ENCODE results near the gene RACK1. TPM values are rescaled to one million over a fixed set of nuclear protein-coding genes. Genes with fewer than 3 reads are reported as not detected.
"Not testable (repeated sequence)": the region's sequence is repeated elsewhere in the genome, so short reads cannot be mapped to it uniquely, and the experiment has no call there.

The RACK1 gene
- total and polyA plus RNA-seq, 2 experiments from 2014 or later, result 2,372 to 4,798 TPM

- not testable (repeated sequence) for H3K79me2 ChIP-seq (replicated peaks; ENCODE audit: insufficient read depth); H3K4me3 ChIP-seq; H3K4me1 ChIP-seq (ENCODE audit: insufficient read depth); H4K20me1 ChIP-seq (replicated peaks; ENCODE audit: insufficient read depth); H3F3A ChIP-seq (replicated peaks; ENCODE audit: low read depth); H3K27ac ChIP-seq (ENCODE audit: low read depth); H3K27ac Mint-ChIP-seq; H3K9me2 ChIP-seq (ENCODE audit: insufficient read depth); H2AFZ ChIP-seq; H3K27me3 ChIP-seq (ENCODE audit: insufficient read depth); H3K4me3 Mint-ChIP-seq; H3K36me3 ChIP-seq (ENCODE audit: insufficient read depth); ATAC-seq; H3K4me2 ChIP-seq; DNase-seq (ENCODE audit: low spot score)
- Mint-ChIP-seq H3K27me3 (ENCODE audit: insufficient read depth, low read depth, poor library complexity) (peaks cover 25% of the 10 kb centered on the region), H3K36me3 (ENCODE audit: low read depth) (peaks cover 14% of the 10 kb centered on the region), H3K4me1 (peaks cover 12% of the 10 kb centered on the region), H3K9me3 (peaks cover 18% of the 10 kb centered on the region)
Measured at GRCh38 chr5:181210698-181211097, 33.0 kb downstream of the RACK1 start.

GRCh38 chr5:181210148-181210547 is 33.6 kb downstream of the RACK1 start:
- H4K20me1 ChIP-seq (replicated peaks; ENCODE audit: insufficient read depth); H3K27ac Mint-ChIP-seq; H3K79me2 ChIP-seq (replicated peaks; ENCODE audit: insufficient read depth); H3K4me1 ChIP-seq (ENCODE audit: insufficient read depth); H3K27ac ChIP-seq (ENCODE audit: low read depth); H2AFZ ChIP-seq; ATAC-seq; H3K9me2 ChIP-seq (ENCODE audit: insufficient read depth); H3K36me3 ChIP-seq (ENCODE audit: insufficient read depth); H3K4me3 ChIP-seq; H3K4me2 ChIP-seq; H3K4me3 Mint-ChIP-seq; DNase-seq (ENCODE audit: low spot score): not testable (repeated sequence)
- H3K27me3 Mint-ChIP-seq (ENCODE audit: insufficient read depth, low read depth, poor library complexity), result peaks cover 30% of the 10 kb centered on the region
- H3F3A ChIP-seq (replicated peaks; ENCODE audit: low read depth), result 0 out of 2 replicates have a peak, but pooled peaks cover 10% of the 10 kb centered on the region
- H3K27me3 ChIP-seq (ENCODE audit: insufficient read depth), result peaks cover 14% of the 10 kb centered on the region
- H3K4me1 Mint-ChIP-seq, result peaks cover 15% of the 10 kb centered on the region
- peaks cover 20% of the 10 kb centered on the region for H3K9me3 Mint-ChIP-seq
- H3K36me3 Mint-ChIP-seq (ENCODE audit: low read depth), result peaks cover 17% of the 10 kb centered on the region

GRCh38 chr5:181209006-181209405 is 34.7 kb downstream of the RACK1 start:
- not testable (repeated sequence) for H3K79me2 ChIP-seq (replicated peaks; ENCODE audit: insufficient read depth); ATAC-seq; H3K36me3 ChIP-seq (ENCODE audit: insufficient read depth); H2AFZ ChIP-seq; H3K27ac ChIP-seq (ENCODE audit: low read depth); H3K27ac Mint-ChIP-seq; H3K4me3 Mint-ChIP-seq; H3K4me2 ChIP-seq; DNase-seq (ENCODE audit: low spot score); H3K9me2 ChIP-seq (ENCODE audit: insufficient read depth); H3K4me1 ChIP-seq (ENCODE audit: insufficient read depth); H4K20me1 ChIP-seq (replicated peaks; ENCODE audit: insufficient read depth); H3K4me3 ChIP-seq
- Mint-ChIP-seq H3K9me3 (peaks cover 20% of the 10 kb centered on the region), H3K27me3 (ENCODE audit: insufficient read depth, low read depth, poor library complexity) (peaks cover 38% of the 10 kb centered on the region), H3K36me3 (ENCODE audit: low read depth) (peaks cover 17% of the 10 kb centered on the region), H3K4me1 (peaks cover 15% of the 10 kb centered on the region)
- H3F3A ChIP-seq (replicated peaks; ENCODE audit: low read depth), result 0 out of 2 replicates have a peak, but pooled peaks cover 10% of the 10 kb centered on the region
- H3K27me3 ChIP-seq (ENCODE audit: insufficient read depth), result peaks cover 26% of the 10 kb centered on the region

- H3K4me2 ChIP-seq, result no peak overlapping the region
- no peak overlapping the region for H3K27ac ChIP-seq (ENCODE audit: low read depth)
- no peaks in the 10 kb centered on the region for H3K36me3 ChIP-seq (ENCODE audit: insufficient read depth)
- no peaks in the 10 kb centered on the region for H3K9me2 ChIP-seq (ENCODE audit: insufficient read depth)
- H3K9me3 Mint-ChIP-seq, result peaks cover 20% of the 10 kb centered on the region
- no peaks in the 10 kb centered on the region; the same call in 1 of the 2 replicates for H4K20me1 ChIP-seq (replicated peaks; ENCODE audit: insufficient read depth)
- DNase-seq (ENCODE audit: low spot score) (no peak), ATAC-seq (no peak)
- H3K4me3 Mint-ChIP-seq, result peak overlapping the region; percentile 94
- H3K27ac Mint-ChIP-seq, result no peak overlapping the region
- H3K36me3 Mint-ChIP-seq (ENCODE audit: low read depth), result peaks cover 17% of the 10 kb centered on the region
- no peaks in the 10 kb centered on the region for H3K79me2 ChIP-seq (replicated peaks; ENCODE audit: insufficient read depth)
- peaks cover 15% of the 10 kb centered on the region; the same call in 1 of the 2 replicates for H3K4me1 ChIP-seq (ENCODE audit: insufficient read depth)
- H2AFZ ChIP-seq, result no peak overlapping the region
- peaks cover 49% of the 10 kb centered on the region for H3K27me3 Mint-ChIP-seq (ENCODE audit: insufficient read depth, low read depth, poor library complexity)
- peaks cover 10% of the 10 kb centered on the region; the same call in 1 of the 2 replicates for H3F3A ChIP-seq (replicated peaks; ENCODE audit: low read depth)
- peaks cover 15% of the 10 kb centered on the region for H3K4me1 Mint-ChIP-seq
- peaks cover 37% of the 10 kb centered on the region for H3K27me3 ChIP-seq (ENCODE audit: insufficient read depth)
- no peak overlapping the region for H3K4me3 ChIP-seq
- TF ChIP-seq STAT1 (IDR thresholded peaks at IDR 0.05; ENCODE audit: unreplicated experiment) (no peak), NANOG (IDR thresholded peaks at IDR 0.05; ENCODE audit: borderline replicate concordance) (no peak), ZNF114 (CRISPR knock-in tag; IDR thresholded peaks at IDR 0.05) (no peak), POLR2AphosphoS5 (IDR thresholded peaks at IDR 0.05; ENCODE audit: low read depth) (no peak), ZNF462 (CRISPR knock-in tag; IDR thresholded peaks at IDR 0.05) (no peak), EZH2phosphoT487 (IDR thresholded peaks at IDR 0.05; ENCODE audit: unreplicated experiment) (no peak)
Measured at GRCh38 chr5:181207960-181208253, 35.8 kb downstream of the RACK1 start.

Measured in GM23338 (cell line).